ENCODE measurements around the gene PFKFB1. TPM values are rescaled to one million over a fixed set of nuclear protein-coding genes. Genes with fewer than 3 reads are reported as not detected.

The PFKFB1 gene
- total RNA-seq, 1 experiment from 2014 or later, result 0.81 TPM

DNA sequence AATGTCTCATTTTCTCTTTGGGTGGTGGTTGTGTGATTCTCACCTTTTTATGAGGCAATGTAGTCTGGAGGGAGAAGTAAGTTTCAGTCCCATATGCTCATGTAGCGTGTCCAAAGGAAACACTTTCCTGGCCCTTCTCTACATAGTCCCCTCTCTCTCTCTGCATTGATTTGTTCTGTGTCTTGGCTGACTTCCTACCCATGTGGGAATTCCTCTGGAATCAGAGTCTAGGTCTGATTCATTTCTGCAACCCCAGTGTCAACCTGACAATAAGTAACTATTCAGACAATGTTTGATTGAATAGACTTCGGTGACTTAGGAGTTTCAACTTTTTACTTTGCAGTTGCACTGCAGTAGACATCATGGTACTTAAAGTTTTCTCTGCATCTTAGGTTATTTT, 39.4 kb upstream of the PFKFB1 start:
- ChIA-PET POLR2A (no interaction called here), CTCF (no interaction called here), RAD21 (ENCODE audit: low non-redundant PET in 1 of 2, low total read pairs in 2 of 2, uncharacterized antibody in 2 of 2, unreplicated experiment in 2 of 2) (no interaction called here)
- TF ChIP-seq POLR2A (IDR thresholded peaks at IDR 0.05; ENCODE audit: borderline replicate concordance, extremely low read depth, insufficient read depth, insufficient read length) (no peak), EZH2 (IDR thresholded peaks at IDR 0.05) (no peak), CBX3 (IDR thresholded peaks at IDR 0.05; ENCODE audit: low read depth) (no peak), ZFX (IDR thresholded peaks at IDR 0.05) (no peak), CEBPB (IDR thresholded peaks at IDR 0.05; ENCODE audit: low read depth) (no peak), FOSL1 (IDR thresholded peaks at IDR 0.05; ENCODE audit: low read depth) (no peak), SIN3A (IDR thresholded peaks at IDR 0.05; ENCODE audit: low read depth) (no peak), SRF (IDR thresholded peaks at IDR 0.05; ENCODE audit: low read depth) (no peak), POLR2AphosphoS5 (IDR thresholded peaks at IDR 0.05; ENCODE audit: low read depth, low read length) (no peak), YY1 (IDR thresholded peaks at IDR 0.05; ENCODE audit: extremely low read depth, insufficient replicate concordance, low read depth, low read length) (no peak)
- TF ChIP-seq, protein P1, sequence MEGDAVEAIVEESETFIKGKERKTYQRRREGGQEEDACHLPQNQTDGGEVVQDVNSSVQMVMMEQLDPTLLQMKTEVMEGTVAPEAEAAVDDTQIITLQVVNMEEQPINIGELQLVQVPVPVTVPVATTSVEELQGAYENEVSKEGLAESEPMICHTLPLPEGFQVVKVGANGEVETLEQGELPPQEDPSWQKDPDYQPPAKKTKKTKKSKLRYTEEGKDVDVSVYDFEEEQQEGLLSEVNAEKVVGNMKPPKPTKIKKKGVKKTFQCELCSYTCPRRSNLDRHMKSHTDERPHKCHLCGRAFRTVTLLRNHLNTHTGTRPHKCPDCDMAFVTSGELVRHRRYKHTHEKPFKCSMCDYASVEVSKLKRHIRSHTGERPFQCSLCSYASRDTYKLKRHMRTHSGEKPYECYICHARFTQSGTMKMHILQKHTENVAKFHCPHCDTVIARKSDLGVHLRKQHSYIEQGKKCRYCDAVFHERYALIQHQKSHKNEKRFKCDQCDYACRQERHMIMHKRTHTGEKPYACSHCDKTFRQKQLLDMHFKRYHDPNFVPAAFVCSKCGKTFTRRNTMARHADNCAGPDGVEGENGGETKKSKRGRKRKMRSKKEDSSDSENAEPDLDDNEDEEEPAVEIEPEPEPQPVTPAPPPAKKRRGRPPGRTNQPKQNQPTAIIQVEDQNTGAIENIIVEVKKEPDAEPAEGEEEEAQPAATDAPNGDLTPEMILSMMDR (IDR thresholded peaks at IDR 0.05 in 2 of 3, conservative IDR thresholded peaks at IDR 0.05 in 1 of 3; ENCODE audit: borderline replicate concordance in 1 of 3, insufficient read depth in 1 of 3, low read depth in 2 of 3, low read length in 2 of 3), result no peak
- TF ChIP-seq, protein P2, sequence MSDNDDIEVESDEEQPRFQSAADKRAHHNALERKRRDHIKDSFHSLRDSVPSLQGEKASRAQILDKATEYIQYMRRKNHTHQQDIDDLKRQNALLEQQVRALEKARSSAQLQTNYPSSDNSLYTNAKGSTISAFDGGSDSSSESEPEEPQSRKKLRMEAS (IDR thresholded peaks at IDR 0.05), result no peak
- TF ChIP-seq, protein P3, sequence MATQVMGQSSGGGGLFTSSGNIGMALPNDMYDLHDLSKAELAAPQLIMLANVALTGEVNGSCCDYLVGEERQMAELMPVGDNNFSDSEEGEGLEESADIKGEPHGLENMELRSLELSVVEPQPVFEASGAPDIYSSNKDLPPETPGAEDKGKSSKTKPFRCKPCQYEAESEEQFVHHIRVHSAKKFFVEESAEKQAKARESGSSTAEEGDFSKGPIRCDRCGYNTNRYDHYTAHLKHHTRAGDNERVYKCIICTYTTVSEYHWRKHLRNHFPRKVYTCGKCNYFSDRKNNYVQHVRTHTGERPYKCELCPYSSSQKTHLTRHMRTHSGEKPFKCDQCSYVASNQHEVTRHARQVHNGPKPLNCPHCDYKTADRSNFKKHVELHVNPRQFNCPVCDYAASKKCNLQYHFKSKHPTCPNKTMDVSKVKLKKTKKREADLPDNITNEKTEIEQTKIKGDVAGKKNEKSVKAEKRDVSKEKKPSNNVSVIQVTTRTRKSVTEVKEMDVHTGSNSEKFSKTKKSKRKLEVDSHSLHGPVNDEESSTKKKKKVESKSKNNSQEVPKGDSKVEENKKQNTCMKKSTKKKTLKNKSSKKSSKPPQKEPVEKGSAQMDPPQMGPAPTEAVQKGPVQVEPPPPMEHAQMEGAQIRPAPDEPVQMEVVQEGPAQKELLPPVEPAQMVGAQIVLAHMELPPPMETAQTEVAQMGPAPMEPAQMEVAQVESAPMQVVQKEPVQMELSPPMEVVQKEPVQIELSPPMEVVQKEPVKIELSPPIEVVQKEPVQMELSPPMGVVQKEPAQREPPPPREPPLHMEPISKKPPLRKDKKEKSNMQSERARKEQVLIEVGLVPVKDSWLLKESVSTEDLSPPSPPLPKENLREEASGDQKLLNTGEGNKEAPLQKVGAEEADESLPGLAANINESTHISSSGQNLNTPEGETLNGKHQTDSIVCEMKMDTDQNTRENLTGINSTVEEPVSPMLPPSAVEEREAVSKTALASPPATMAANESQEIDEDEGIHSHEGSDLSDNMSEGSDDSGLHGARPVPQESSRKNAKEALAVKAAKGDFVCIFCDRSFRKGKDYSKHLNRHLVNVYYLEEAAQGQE (IDR thresholded peaks at IDR 0.05; ENCODE audit: low read depth), result no peak
- Histone ChIP-seq H3K4me1 (ENCODE audit: control insufficient read depth in 1 of 2, insufficient read depth in 2 of 2, low read length in 2 of 2) (no peaks in the 10 kb centered on the region), H3K4me2 (ENCODE audit: low read length) (no peak overlapping the region), H3K4me3 (replicated peaks in 1 of 2; ENCODE audit: low read depth in 1 of 2, low read length in 2 of 2) (no peak overlapping the region), H3K9ac (ENCODE audit: low read length) (no peak overlapping the region), H4K20me1 (ENCODE audit: insufficient read depth) (no peaks in the 10 kb centered on the region), H3K27me3 (ENCODE audit: insufficient read depth, low read length) (no peaks in the 10 kb centered on the region), H2AFZ (ENCODE audit: low read depth, low read length, poor library complexity, severe bottlenecking) (no peak overlapping the region), H3K9me2 (ENCODE audit: insufficient read depth) (no peaks in the 10 kb centered on the region), H3K27ac (ENCODE audit: low read depth, low read length) (no peak overlapping the region), H3K9me3 (ENCODE audit: control insufficient read depth in 1 of 2, insufficient read depth in 1 of 2, low read depth in 1 of 2, low read length in 2 of 2) (no peaks in the 10 kb centered on the region), H3K36me3 (ENCODE audit: control insufficient read depth in 1 of 2, insufficient read depth in 2 of 2, low read length in 2 of 2) (no peaks in the 10 kb centered on the region), H3K79me2 (ENCODE audit: insufficient read depth, low read length) (no peaks in the 10 kb centered on the region)
- BruUV-seq (replicated peaks), result no TSS peak
- intact Hi-C loops (cut with micrococcal nuclease), result no loop called here
- no peak for DNase-seq (ENCODE audit: low read depth, low spot score)
- no peak for ATAC-seq

All from HCT116 (cell line).